A549 (cell line): ENCODE results near the gene PCDH8. TPM values are rescaled to one million over a fixed set of nuclear protein-coding genes. Genes with fewer than 3 reads are reported as not detected.

ENCODE experiments used
- ATAC-seq, 2 experiments: fragments of 200-7000 bp in 1 of 2; fragments of >200 bp in 1 of 2; cut with Nextera tagmentation in 1 of 2; cut with Tn5 transposase in 1 of 2; 3 replicates each; pipeline versions ENCODE4 v1.8.0 to v1.9.1; 2018 to 2020; ENCODE audit warnings: mild to moderate bottlenecking in 1 of 2, moderate library complexity in 1 of 2
- CTCF ChIA-PET: fragments of 300-600 bp; sonication (Branson Sonifier 250); formaldehyde crosslinking; extraction: SDS; loops from one replicate; lab custom pipeline; 2021; ENCODE audit warnings: antibody characterized with exemption, inconsistent platforms; lab: Yijun Ruan, JAX
- POLR2A ChIA-PET: fragments of 350-600 bp; formaldehyde crosslinking; extraction: SDS; loops from one replicate; lab custom pipeline; 2021; ENCODE audit warnings: antibody characterized with exemption, inconsistent platforms; lab: Yijun Ruan, JAX
- DNase-seq, 2 experiments: peaks; one replicate each; pipeline versions ENCODE4 v3.0.0 to v3.0.0-alpha.2; 2011 to 2016; ENCODE audit warnings: low read depth in 1 of 2, low spot score in 1 of 2
- FAIRE-seq: peaks from 2 replicates; lab custom pipeline; 2011; peaks lifted over from hg19 to GRCh38; lab: Jason Lieb, UNC
- H3K27ac ChIP-seq, 2 experiments: fragments of >200 bp; sonication (Bioruptor Twin); formaldehyde crosslinking; 3 replicates each; pipeline ENCODE4 v1.5.1; 2016 to 2017
- H3K4me1 ChIP-seq: fragments of >200 bp; sonication (Bioruptor Twin); formaldehyde crosslinking; 3 replicates; pipeline ENCODE4 v1.6.1; 2016
- H3K4me2 ChIP-seq: fragments of >200 bp; sonication (Bioruptor Twin); formaldehyde crosslinking; 3 replicates; pipeline ENCODE4 v1.6.1; 2016
- H3K4me3 ChIP-seq: fragments of >200 bp; sonication (Bioruptor Twin); formaldehyde crosslinking; 3 replicates; pipeline ENCODE4 v1.5.1; 2016
- H3K9me3 ChIP-seq: fragments of >200 bp; sonication (Bioruptor Twin); formaldehyde crosslinking; 3 replicates; pipeline ENCODE4 v1.6.1; 2016
- CHD2 ChIP-seq: fragments of 150-350 bp; IDR thresholded peaks from 2 replicates; pipeline ENCODE4 v1.6.1; 2014; ENCODE audit warnings: low read length; ENCODE audit not compliant: partially characterized antibody
- CHD4 ChIP-seq: fragments of 200-600 bp; sonication (generic); IDR thresholded peaks from 2 replicates; pipeline ENCODE4 v1.6.1; 2016; ENCODE audit warnings: antibody characterized with exemption, mild to moderate bottlenecking, borderline replicate concordance
- EHF ChIP-seq: fragments of 250-450 bp; sonication (Bioruptor Pico); IDR thresholded peaks from 2 replicates; pipeline ENCODE4 v1.5.0; 2020; ENCODE audit warnings: mild to moderate bottlenecking
- ESRRA ChIP-seq: fragments of 150-350 bp; IDR thresholded peaks from 2 replicates; pipeline ENCODE4 v1.6.1; 2014; ENCODE audit warnings: mild to moderate bottlenecking, low read length, borderline replicate concordance
- FOSB ChIP-seq: fragments of 250-450 bp; sonication (Bioruptor Pico); IDR thresholded peaks from 2 replicates; pipeline ENCODE4 v1.5.0; 2020; ENCODE audit warnings: mild to moderate bottlenecking, moderate library complexity
- FOSL2 ChIP-seq, 2 experiments: fragments of 450-650 bp in 1 of 2; fragments of >200 bp in 1 of 2; sonication (Bioruptor Twin) in 1 of 2; formaldehyde crosslinking; IDR thresholded peaks; 2 replicates each; pipeline versions ENCODE4 v1.5.0 to v1.6.1; 2016 to 2020; ENCODE audit warnings: mild to moderate bottlenecking in 1 of 2, moderate library complexity in 1 of 2
- GATA3 ChIP-seq: IDR thresholded peaks from 2 replicates; pipeline ENCODE4 v1.6.1; 2012; ENCODE audit warnings: borderline replicate concordance
- HDAC2 ChIP-seq: fragments of 200-600 bp; sonication (generic); IDR thresholded peaks from 2 replicates; pipeline ENCODE4 v1.6.1; 2016
- HOXB5 ChIP-seq: fragments of 250-450 bp; sonication (Bioruptor Pico); IDR thresholded peaks from 2 replicates; pipeline ENCODE4 v1.5.0; 2020; ENCODE audit warnings: mild to moderate bottlenecking, moderate library complexity
- JUNB ChIP-seq: fragments of >200 bp; sonication (Bioruptor Twin); formaldehyde crosslinking; IDR thresholded peaks from 2 replicates; pipeline ENCODE4 v1.6.1; 2016
- KDM5A ChIP-seq: fragments of 200-600 bp; sonication (generic); IDR thresholded peaks from 2 replicates; pipeline ENCODE4 v1.6.1; 2016; ENCODE audit warnings: antibody characterized with exemption, mild to moderate bottlenecking
- MAZ ChIP-seq: fragments of 150-350 bp; IDR thresholded peaks from 2 replicates; pipeline ENCODE4 v1.6.1; 2014; ENCODE audit warnings: antibody characterized with exemption, low read depth, low read length, borderline replicate concordance
- NPAS2 ChIP-seq: fragments of 250-450 bp; sonication (Bioruptor Pico); IDR thresholded peaks from 2 replicates; pipeline ENCODE4 v1.8.0; 2022; ENCODE audit warnings: mild to moderate bottlenecking, moderate library complexity, borderline replicate concordance
- NR3C1 ChIP-seq: fragments of >200 bp; sonication (Bioruptor Twin); formaldehyde crosslinking; IDR thresholded peaks from 3 replicates; pipeline ENCODE4 v1.6.1; 2017
- RAD21 ChIP-seq, 2 experiments: fragments of >200 bp in 1 of 2; sonication (Bioruptor Twin) in 1 of 2; formaldehyde crosslinking in 1 of 2; IDR thresholded peaks in 1 of 2; conservative IDR thresholded peaks in 1 of 2; 2 replicates in 1 of 2; 3 replicates in 1 of 2; pipeline ENCODE4 v1.6.1; 2012 to 2018; ENCODE audit warnings: inconsistent platforms in 1 of 2
- TP53 ChIP-seq: fragments of 250-450 bp; sonication (Bioruptor Pico); IDR thresholded peaks from 2 replicates; pipeline ENCODE4 v1.5.0; 2021; ENCODE audit warnings: mild to moderate bottlenecking, moderate library complexity
- ZFP36 ChIP-seq: fragments of 450-650 bp; IDR thresholded peaks from 2 replicates; pipeline ENCODE4 v1.6.1; 2014; ENCODE audit warnings: borderline replicate concordance; ENCODE audit not compliant: partially characterized antibody
- WGBS: methylation state at CpG from one replicate; pipeline ENCODE4 v1.1.6; 2017; ENCODE audit errors: missing lambda C conversion rate; 5-methylcytosine and 5-hydroxymethylcytosine counted together
- polyA plus RNA-seq, 4 experiments: library from polyadenylated mRNA; depleted of rRNA in 3 of 4; stranded (reverse); fragments of >200 nt; fragmentation: RNase III in 1 of 4; extraction: RNeasy Plus Mini Kit Qiagen cat#74134 plus additional on column Dnase treatment in 1 of 4; gene quantifications; 2 replicates in 3 of 4; 3 replicates in 1 of 4; pipeline ENCODE4 v1.2.3, GENCODE V29; 2011 to 2017
- TF ChIP-seq, protein P1 (sequence below): fragments of 150-350 bp; IDR thresholded peaks from 2 replicates; pipeline ENCODE4 v1.6.1; 2014; ENCODE audit warnings: low read depth, mild to moderate bottlenecking, low read length
- TF ChIP-seq, protein P2 (sequence below): fragments of >200 bp; sonication (Bioruptor Twin); formaldehyde crosslinking; IDR thresholded peaks from 3 replicates; pipeline ENCODE4 v1.5.1; 2016
- TF ChIP-seq, protein P3 (sequence below): fragments of 200-600 bp; sonication (generic); IDR thresholded peaks from 2 replicates; pipeline ENCODE4 v1.6.1; 2016; ENCODE audit warnings: antibody characterized with exemption, mild to moderate bottlenecking, moderate library complexity

The PCDH8 gene
- polyA plus RNA-seq, 2 of the 4 experiments (the other 2 are of a cell fraction): not detected

DNA sequence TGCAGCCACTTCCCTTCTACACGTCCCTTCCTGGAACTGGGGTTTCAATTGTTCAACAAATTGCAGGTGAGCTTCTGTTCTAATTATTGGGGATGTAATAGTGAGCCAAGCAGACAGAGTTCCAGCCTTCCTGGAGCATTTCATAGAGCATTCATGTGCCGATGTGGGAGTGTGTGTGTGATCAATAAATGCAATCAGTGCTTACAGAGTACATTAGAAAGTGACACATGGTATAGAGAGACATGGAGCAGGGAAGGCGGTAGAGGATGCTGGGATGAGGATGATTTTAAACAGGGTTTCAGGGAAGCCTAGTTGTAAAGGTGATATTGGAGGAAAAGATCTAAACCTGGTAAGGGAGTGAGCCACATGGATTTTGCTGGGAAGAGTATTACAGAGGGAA is 21.7 kb upstream of the PCDH8 start:
- no peak overlapping the region for H3K27ac ChIP-seq
- no peak overlapping the region for H3K4me2 ChIP-seq
- ChIA-PET POLR2A (no interaction called here), CTCF (no interaction called here)
- no peak for ATAC-seq
- WGBS: 3% methylated on average over 3 of the region's 3 CpGs
- TF ChIP-seq HDAC2: no peak
- no peak for TF ChIP-seq EHF
- no peak for TF ChIP-seq KDM5A
- TF ChIP-seq GATA3: no peak
- TF ChIP-seq CHD2: no peak
- no peak for TF ChIP-seq HOXB5 (CRISPR knock-in tag)
- no peak for TF ChIP-seq ESRRA
- no peak for TF ChIP-seq CHD4
- no peak for TF ChIP-seq FOSB (CRISPR knock-in tag)
- TF ChIP-seq TP53: no peak
- TF ChIP-seq, protein P1, sequence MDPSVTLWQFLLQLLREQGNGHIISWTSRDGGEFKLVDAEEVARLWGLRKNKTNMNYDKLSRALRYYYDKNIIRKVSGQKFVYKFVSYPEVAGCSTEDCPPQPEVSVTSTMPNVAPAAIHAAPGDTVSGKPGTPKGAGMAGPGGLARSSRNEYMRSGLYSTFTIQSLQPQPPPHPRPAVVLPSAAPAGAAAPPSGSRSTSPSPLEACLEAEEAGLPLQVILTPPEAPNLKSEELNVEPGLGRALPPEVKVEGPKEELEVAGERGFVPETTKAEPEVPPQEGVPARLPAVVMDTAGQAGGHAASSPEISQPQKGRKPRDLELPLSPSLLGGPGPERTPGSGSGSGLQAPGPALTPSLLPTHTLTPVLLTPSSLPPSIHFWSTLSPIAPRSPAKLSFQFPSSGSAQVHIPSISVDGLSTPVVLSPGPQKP: no peak
- no peak for TF ChIP-seq NR3C1
- no peak for TF ChIP-seq ZFP36
- TF ChIP-seq, protein P2, sequence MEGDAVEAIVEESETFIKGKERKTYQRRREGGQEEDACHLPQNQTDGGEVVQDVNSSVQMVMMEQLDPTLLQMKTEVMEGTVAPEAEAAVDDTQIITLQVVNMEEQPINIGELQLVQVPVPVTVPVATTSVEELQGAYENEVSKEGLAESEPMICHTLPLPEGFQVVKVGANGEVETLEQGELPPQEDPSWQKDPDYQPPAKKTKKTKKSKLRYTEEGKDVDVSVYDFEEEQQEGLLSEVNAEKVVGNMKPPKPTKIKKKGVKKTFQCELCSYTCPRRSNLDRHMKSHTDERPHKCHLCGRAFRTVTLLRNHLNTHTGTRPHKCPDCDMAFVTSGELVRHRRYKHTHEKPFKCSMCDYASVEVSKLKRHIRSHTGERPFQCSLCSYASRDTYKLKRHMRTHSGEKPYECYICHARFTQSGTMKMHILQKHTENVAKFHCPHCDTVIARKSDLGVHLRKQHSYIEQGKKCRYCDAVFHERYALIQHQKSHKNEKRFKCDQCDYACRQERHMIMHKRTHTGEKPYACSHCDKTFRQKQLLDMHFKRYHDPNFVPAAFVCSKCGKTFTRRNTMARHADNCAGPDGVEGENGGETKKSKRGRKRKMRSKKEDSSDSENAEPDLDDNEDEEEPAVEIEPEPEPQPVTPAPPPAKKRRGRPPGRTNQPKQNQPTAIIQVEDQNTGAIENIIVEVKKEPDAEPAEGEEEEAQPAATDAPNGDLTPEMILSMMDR: no peak
- no peak for DNase-seq
- H3K4me3 ChIP-seq: no peak overlapping the region
- no peak for FAIRE-seq
- no peaks in the 10 kb centered on the region for H3K4me1 ChIP-seq
- no peaks in the 10 kb centered on the region for H3K9me3 ChIP-seq

DNA sequence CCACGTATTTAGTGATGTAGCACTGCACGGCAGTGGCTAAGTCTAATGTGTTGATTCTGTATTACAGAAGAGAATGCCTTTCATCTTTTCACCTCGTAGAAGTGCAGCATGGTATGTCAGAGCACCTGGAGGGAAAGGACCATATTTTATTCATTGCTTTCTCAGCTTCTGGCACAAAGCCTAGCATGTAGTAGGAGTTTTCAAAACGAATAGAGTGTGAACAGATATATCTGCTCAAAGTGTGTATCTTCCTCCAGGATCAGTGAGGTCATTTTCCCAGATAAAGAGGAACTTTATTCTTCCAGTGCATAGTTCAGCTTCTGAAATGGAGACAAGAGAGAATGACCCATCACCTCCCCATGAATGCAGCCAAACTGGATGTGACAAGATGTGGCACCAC is 21.2 kb upstream of the PCDH8 start:
- 8% methylated on average over 4 of the region's 4 CpGs for WGBS
- Histone ChIP-seq H3K9me3 (no peaks in the 10 kb centered on the region), H3K4me2 (no peak overlapping the region), H3K4me1 (no peaks in the 10 kb centered on the region), H3K4me3 (no peak overlapping the region), H3K27ac (no peak overlapping the region)
- DNase-seq: no peak
- no peak for ATAC-seq
- TF ChIP-seq GATA3: no peak
- TF ChIP-seq RAD21 (conservative IDR thresholded peaks at IDR 0.05 in 1 of 2, IDR thresholded peaks at IDR 0.05 in 1 of 2): no peak
- no peak for TF ChIP-seq NPAS2 (CRISPR knock-in tag)
- TF ChIP-seq MAZ: no peak
- TF ChIP-seq KDM5A: no peak
- TF ChIP-seq, protein P2: no peak
- no peak for TF ChIP-seq FOSL2 (IDR thresholded peaks at IDR 0.05)
- TF ChIP-seq FOSL2 (CRISPR knock-in tag; IDR thresholded peaks at IDR 0.05): no peak
- no peak for TF ChIP-seq JUNB
- TF ChIP-seq, protein P3, sequence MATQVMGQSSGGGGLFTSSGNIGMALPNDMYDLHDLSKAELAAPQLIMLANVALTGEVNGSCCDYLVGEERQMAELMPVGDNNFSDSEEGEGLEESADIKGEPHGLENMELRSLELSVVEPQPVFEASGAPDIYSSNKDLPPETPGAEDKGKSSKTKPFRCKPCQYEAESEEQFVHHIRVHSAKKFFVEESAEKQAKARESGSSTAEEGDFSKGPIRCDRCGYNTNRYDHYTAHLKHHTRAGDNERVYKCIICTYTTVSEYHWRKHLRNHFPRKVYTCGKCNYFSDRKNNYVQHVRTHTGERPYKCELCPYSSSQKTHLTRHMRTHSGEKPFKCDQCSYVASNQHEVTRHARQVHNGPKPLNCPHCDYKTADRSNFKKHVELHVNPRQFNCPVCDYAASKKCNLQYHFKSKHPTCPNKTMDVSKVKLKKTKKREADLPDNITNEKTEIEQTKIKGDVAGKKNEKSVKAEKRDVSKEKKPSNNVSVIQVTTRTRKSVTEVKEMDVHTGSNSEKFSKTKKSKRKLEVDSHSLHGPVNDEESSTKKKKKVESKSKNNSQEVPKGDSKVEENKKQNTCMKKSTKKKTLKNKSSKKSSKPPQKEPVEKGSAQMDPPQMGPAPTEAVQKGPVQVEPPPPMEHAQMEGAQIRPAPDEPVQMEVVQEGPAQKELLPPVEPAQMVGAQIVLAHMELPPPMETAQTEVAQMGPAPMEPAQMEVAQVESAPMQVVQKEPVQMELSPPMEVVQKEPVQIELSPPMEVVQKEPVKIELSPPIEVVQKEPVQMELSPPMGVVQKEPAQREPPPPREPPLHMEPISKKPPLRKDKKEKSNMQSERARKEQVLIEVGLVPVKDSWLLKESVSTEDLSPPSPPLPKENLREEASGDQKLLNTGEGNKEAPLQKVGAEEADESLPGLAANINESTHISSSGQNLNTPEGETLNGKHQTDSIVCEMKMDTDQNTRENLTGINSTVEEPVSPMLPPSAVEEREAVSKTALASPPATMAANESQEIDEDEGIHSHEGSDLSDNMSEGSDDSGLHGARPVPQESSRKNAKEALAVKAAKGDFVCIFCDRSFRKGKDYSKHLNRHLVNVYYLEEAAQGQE: no peak
- FAIRE-seq: no peak
- ChIA-PET POLR2A (no interaction called here), CTCF (no interaction called here)
